ENCODE data around the gene TYSND1.
"Not testable (repeated sequence)": the region's sequence is repeated elsewhere in the genome, so short reads cannot be mapped to it uniquely, and the experiment has no call there.

DNA sequence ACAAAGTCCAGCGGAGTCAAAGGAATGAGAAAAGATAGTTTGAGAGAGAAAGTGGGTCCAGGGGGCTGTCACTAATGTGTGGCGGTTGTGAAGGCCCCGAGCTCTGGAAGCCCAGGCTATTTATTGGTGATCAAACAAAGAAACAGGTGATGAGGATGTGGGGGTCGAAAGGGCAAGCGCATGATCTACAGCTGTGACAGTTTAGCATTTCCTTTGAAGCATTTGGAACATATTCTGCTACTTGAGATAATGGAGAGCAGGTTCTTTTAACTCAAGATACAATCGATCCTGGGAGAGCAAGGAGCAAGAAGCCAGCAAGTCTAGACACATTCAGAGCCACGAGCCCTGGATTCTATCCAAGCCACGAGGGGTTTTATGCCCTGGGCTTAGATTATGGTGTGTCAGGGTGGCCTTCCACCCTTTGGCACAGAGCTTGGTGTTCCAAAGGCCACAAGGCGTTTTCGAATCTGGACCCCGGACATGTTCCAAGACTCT, 45.4 kb downstream of the TYSND1 start:
- TF ChIP-seq, protein P1, sequence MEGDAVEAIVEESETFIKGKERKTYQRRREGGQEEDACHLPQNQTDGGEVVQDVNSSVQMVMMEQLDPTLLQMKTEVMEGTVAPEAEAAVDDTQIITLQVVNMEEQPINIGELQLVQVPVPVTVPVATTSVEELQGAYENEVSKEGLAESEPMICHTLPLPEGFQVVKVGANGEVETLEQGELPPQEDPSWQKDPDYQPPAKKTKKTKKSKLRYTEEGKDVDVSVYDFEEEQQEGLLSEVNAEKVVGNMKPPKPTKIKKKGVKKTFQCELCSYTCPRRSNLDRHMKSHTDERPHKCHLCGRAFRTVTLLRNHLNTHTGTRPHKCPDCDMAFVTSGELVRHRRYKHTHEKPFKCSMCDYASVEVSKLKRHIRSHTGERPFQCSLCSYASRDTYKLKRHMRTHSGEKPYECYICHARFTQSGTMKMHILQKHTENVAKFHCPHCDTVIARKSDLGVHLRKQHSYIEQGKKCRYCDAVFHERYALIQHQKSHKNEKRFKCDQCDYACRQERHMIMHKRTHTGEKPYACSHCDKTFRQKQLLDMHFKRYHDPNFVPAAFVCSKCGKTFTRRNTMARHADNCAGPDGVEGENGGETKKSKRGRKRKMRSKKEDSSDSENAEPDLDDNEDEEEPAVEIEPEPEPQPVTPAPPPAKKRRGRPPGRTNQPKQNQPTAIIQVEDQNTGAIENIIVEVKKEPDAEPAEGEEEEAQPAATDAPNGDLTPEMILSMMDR (conservative IDR thresholded peaks at IDR 0.05; ENCODE audit: low read length), result not testable (repeated sequence)
- not testable (repeated sequence) for TF ChIP-seq EZH2phosphoT487 (IDR thresholded peaks at IDR 0.05; ENCODE audit: borderline replicate concordance)

All from Loucy (cell line).